ENCODE data around the gene CHN1. TPM values are rescaled to one million over a fixed set of nuclear protein-coding genes. Genes with fewer than 3 reads are reported as not detected.

The CHN1 gene
- total RNA-seq, 1 donor from 2014 or later, result 7.3 TPM

Other genes with a start within 250 kb of the CHN1 start
- not detected in 2 replicates for gene CHRNA1, start 240.9 kb downstream of the CHN1 start, total RNA-seq
- 64.0 and 65.9 TPM in 2 replicates for gene ATF2, start 162.8 kb upstream of the CHN1 start, total RNA-seq
- gene ATP5MC3, start 176.3 kb upstream of the CHN1 start, total RNA-seq, result 417 and 424 TPM in 2 replicates